Fibroblast of the aortic adventitia (primary cell): Measurements from ENCODE around the gene CTDSP2. TPM values are rescaled to one million over a fixed set of nuclear protein-coding genes. Genes with fewer than 3 reads are reported as not detected.
"Not testable (repeated sequence)": the region's sequence is repeated elsewhere in the genome, so short reads cannot be mapped to it uniquely, and the experiment has no call there.

Experiments used
- DNase-seq: peaks from one replicate; pipeline ENCODE4 v3.0.0-alpha.2; 2010; ENCODE audit warnings: low read depth
- H3K4me3 ChIP-seq: 2 replicates; pipeline ENCODE4 v1.5.1; 2011; ENCODE audit warnings: low read depth, mild to moderate bottlenecking, control low read depth, low read length, moderate library complexity
- total RNA-seq: library from RNA; depleted of rRNA; stranded (reverse); fragments of >200 nt; gene quantifications from 2 replicates; pipeline ENCODE4 v1.2.3, GENCODE V29; 2012; ENCODE audit warnings: low replicate concordance
- TF ChIP-seq, protein P1 (sequence below): IDR thresholded peaks from 2 replicates; pipeline ENCODE4 v1.5.1; 2011; ENCODE audit warnings: mild to moderate bottlenecking, low read length, control low read depth, inconsistent platforms; ENCODE audit not compliant: insufficient read depth

Gene CTDSP2
- total RNA-seq, 1 donor, result 90.7 TPM

DNA sequence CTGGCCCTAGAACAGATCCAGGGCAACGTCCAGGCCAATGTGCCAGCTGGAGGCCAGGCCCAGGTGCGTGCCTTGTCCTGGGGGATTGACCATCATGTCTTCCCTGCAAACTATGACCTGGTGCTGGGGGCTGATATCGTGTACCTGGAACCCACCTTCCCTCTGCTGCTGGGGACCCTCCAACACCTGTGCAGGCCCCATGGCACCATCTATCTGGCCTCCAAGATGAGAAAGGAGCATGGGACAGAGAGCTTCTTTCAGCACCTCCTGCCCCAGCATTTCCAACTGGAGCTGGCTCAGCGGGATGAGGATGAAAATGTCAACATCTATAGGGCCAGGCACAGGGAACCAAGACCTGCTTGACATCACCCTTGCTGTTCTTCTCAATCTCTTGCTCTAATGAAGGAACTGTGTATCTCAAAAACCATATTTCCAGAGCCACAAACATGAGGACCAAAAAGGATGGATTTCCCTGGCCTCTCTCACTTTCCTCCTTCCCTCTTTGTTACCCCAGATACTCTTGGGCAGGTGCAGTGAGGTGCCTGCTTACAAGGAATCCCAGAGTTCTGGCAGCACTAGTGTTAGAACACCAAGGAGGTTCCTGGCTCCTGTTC, 66.1 kb downstream of the CTDSP2 start:
- H3K4me3 ChIP-seq, result no peak overlapping the region
- DNase-seq, result no peak
- TF ChIP-seq, protein P1, sequence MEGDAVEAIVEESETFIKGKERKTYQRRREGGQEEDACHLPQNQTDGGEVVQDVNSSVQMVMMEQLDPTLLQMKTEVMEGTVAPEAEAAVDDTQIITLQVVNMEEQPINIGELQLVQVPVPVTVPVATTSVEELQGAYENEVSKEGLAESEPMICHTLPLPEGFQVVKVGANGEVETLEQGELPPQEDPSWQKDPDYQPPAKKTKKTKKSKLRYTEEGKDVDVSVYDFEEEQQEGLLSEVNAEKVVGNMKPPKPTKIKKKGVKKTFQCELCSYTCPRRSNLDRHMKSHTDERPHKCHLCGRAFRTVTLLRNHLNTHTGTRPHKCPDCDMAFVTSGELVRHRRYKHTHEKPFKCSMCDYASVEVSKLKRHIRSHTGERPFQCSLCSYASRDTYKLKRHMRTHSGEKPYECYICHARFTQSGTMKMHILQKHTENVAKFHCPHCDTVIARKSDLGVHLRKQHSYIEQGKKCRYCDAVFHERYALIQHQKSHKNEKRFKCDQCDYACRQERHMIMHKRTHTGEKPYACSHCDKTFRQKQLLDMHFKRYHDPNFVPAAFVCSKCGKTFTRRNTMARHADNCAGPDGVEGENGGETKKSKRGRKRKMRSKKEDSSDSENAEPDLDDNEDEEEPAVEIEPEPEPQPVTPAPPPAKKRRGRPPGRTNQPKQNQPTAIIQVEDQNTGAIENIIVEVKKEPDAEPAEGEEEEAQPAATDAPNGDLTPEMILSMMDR, result no peak

DNA sequence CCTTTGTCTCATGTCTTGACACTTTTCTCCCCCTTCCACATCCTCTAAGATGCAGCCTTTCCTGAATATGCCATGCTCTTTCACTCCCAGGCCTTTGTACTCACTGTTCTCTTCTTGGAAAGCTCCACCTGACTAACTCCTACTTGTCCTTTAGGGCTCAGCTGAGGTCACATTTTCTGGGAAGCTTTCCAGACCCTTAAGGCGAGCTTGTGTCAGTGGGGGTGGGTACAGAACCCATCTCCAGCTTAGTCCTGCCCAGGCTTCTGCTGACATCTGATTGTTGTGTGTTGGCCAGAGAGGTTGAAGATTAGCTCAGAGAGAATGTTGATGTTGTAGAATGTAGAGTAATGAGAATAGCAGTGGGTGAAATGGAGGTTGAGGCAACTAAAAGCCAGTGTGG, 66.8 kb downstream of the CTDSP2 start:
- DNase-seq, result no peak
- TF ChIP-seq, protein P1, result no peak

DNA sequence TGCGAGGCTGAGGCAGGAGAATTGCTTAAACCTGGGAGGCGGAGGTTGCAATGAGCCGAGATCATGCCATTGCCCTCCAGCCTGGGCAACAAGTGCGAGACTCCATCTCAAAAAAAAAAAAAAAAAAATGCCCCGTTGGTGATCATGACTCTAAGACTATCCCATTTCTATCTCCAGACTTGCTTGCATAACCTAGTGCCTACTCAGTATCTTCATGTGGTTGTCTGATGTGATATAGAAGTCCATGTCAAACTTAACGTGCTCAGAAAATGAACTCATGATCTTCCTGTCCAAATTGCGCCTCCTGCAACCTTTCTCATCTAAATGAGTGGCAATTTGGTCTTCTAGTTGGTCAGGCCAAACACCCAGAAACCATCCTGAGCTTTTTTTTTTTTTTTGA, 68.6 kb downstream of the CTDSP2 start:
- TF ChIP-seq, protein P1, result no peak
- H3K4me3 ChIP-seq, result no peak overlapping the region
- no peak for DNase-seq

More for the DNA sequence above, 66.8 kb downstream of the CTDSP2 start:
- no peak overlapping the region for H3K4me3 ChIP-seq

DNA sequence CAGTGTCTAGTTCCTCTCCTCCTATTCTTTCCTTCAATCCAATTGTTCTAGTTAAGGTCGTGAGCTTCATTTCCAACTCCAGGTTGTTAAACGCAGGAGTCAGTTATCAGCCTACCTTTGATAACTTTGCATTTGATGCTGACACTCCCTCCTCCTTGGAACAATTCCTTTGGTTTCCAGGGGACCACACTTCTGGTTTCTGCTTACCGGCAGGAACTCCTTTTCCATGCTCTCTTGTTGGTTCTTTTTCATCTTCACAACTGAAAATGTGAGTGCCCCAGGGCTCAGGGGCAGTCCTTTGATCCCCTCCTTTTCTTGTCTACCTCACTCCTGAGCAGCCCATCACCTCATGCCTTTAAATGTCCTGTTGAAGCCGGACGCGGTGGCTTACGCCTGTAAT, 69.2 kb downstream of the CTDSP2 start:
- no peak for DNase-seq
- TF ChIP-seq, protein P1, result no peak
- no peak overlapping the region for H3K4me3 ChIP-seq

DNA sequence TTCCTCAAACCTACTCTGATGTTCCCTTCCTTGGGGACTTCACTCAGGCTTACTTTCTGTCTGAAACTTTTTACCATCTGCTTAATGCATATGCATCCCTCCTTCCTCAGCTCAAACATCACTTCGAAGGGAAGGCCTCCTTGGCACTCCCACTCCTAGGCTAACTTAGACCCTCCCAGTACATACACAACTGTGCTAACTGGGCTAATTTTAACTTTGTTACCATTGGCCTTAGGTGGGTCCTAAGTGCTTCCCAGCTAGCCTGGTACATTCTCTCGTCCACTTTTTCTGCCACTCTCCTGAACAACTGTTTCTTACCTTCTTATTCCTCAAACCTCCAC, 70.3 kb downstream of the CTDSP2 start:
- no peak overlapping the region for H3K4me3 ChIP-seq
- DNase-seq, result no peak
- TF ChIP-seq, protein P1, result no peak

DNA sequence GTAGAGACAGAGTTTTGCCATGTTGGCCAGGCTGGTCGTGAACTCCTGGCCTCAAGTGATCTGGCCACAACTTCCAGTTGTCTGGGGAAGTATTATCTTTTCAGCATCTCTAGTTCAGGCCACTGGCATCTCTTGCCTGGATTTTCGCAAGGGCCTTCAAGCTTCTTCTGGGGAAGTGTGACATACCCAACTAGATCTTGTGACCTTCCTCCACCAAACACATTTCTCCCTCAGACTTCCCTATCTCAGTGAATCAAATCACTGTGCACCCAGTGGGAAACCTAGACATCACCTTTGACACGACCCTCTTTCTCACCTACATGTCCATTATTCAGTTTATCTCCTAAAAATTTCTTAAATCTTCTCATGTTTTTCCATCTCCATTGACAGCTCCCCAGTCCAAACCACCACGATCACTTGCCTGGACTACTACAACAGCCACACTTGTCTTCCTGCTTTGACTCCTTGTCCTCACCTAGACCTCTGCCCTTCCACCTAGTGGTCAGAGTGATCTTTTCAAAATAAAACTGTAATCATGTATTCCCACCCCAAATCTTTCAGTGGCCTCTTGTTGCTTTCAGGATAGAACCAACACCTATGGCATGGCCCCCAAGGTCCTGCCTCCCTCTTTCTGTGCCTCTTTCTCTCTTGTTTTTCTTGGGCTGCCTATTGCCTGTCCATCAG, 70.8 kb downstream of the CTDSP2 start:
- TF ChIP-seq, protein P1, result no peak
- no peak overlapping the region for H3K4me3 ChIP-seq
- no peak for DNase-seq

DNA sequence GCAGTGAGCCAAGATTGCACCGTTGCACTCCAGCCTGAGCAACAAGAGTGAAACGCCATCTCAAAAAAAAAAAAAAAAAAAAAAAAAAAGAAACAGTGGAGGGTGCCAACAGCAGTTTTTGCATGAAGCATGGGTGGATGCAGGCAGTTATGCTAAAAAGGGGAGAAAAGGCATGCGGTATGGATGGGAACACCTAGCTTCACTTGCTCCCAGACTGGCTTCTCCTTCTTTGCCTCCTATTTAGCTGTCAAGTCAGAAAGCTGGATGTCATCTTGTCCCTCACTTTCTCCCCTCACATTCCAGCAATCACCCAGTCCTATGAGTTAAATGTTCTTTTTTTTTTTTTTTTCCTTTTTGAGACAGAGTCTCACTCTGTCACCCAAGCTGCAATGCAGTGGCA, 71.5 kb downstream of the CTDSP2 start:
- DNase-seq, result no peak
- TF ChIP-seq, protein P1, result no peak
- H3K4me3 ChIP-seq, result no peak overlapping the region

DNA sequence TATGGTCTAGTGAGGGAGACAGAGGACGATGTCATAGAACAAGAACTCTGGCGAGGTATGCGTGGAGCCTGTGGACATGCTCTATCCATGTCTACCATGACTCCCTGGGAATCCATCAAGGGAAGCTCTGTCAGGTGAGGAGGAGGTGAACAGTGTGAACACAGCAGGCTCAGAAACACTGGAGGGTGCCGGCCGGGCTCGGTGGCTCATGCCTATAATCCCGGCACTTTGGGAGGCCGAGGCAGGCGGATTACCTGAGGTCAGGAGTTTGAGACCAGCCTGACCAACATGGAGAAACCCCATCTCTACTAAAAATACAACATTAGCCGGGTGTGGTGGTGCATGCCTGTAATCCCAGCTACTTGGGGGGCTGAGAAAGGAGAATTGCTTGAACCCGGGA, 71.9 kb downstream of the CTDSP2 start:
- H3K4me3 ChIP-seq, DNase-seq: not testable (repeated sequence)
